GM23338 (cell line): ENCODE data around the gene EZR. TPM values are rescaled to one million over a fixed set of nuclear protein-coding genes. Genes with fewer than 3 reads are reported as not detected.

ENCODE experiments used
- ATAC-seq: fragments of 200-7000 bp; cut with Tn5 transposase; 3 replicates; pipeline ENCODE4 v1.9.1; 2020
- DNase-seq: peaks from one replicate; pipeline ENCODE4 v3.0.0-alpha.2; 2015; ENCODE audit warnings: low spot score
- H2AFZ ChIP-seq: fragments of 200-600 bp; sonication (generic); 2 replicates; pipeline ENCODE4 v1.8.0; 2016; ENCODE audit warnings: antibody characterized with exemption, mild to moderate bottlenecking, moderate library complexity
- H3F3A ChIP-seq: fragments of 200-600 bp; sonication (generic); replicated peaks from 2 replicates; pipeline ENCODE4 v1.8.0; 2017; ENCODE audit warnings: antibody characterized with exemption, mixed run types, low read depth
- H3K27ac ChIP-seq: fragments of 200-600 bp; sonication (generic); 2 replicates; pipeline ENCODE4 v1.6.1; 2016; ENCODE audit warnings: low read depth
- H3K27me3 ChIP-seq: fragments of 200-600 bp; sonication (generic); 2 replicates; pipeline ENCODE4 v1.8.0; 2016; ENCODE audit warnings: mild to moderate bottlenecking, mixed run types, moderate library complexity; ENCODE audit not compliant: insufficient read depth
- H3K36me3 ChIP-seq: fragments of 200-600 bp; sonication (generic); 2 replicates; pipeline ENCODE4 v1.8.0; 2016; ENCODE audit warnings: mild to moderate bottlenecking; ENCODE audit not compliant: insufficient read depth
- H3K4me1 ChIP-seq: fragments of 200-600 bp; sonication (generic); 2 replicates; pipeline ENCODE4 v1.8.0; 2016; ENCODE audit warnings: mild to moderate bottlenecking, moderate library complexity; ENCODE audit not compliant: insufficient read depth
- H3K4me2 ChIP-seq: fragments of 200-600 bp; sonication (generic); 2 replicates; pipeline ENCODE4 v1.7.1; 2017; ENCODE audit warnings: mixed run types
- H3K4me3 ChIP-seq: fragments of 200-600 bp; sonication (generic); 2 replicates; pipeline ENCODE4 v1.6.1; 2016; ENCODE audit warnings: mixed run types
- H3K79me2 ChIP-seq: fragments of 200-600 bp; sonication (generic); replicated peaks from 2 replicates; pipeline ENCODE4 v1.8.0; 2017; ENCODE audit warnings: mild to moderate bottlenecking; ENCODE audit not compliant: insufficient read depth
- H3K9me2 ChIP-seq: fragments of 200-600 bp; sonication (generic); 2 replicates; pipeline ENCODE4 v1.8.0; 2017; ENCODE audit not compliant: insufficient read depth
- H4K20me1 ChIP-seq: fragments of 200-600 bp; sonication (generic); replicated peaks from 2 replicates; pipeline ENCODE4 v1.8.0; 2017; ENCODE audit warnings: mild to moderate bottlenecking; ENCODE audit not compliant: insufficient read depth
- H3K27ac Mint-ChIP-seq: 2 replicates; pipeline ENCODE4 v1.8.0; 2020; ENCODE audit warnings: inconsistent platforms, mild to moderate bottlenecking, moderate library complexity, mixed read lengths
- H3K27me3 Mint-ChIP-seq: 3 replicates; pipeline ENCODE4 v1.8.0; 2022; ENCODE audit warnings: low read depth, mild to moderate bottlenecking, moderate library complexity, mixed read lengths, inconsistent platforms; ENCODE audit not compliant: insufficient read depth, poor library complexity
- H3K36me3 Mint-ChIP-seq: 3 replicates; pipeline ENCODE4 v1.8.0; 2021; ENCODE audit warnings: low read depth, mild to moderate bottlenecking, inconsistent platforms, moderate library complexity, mixed read lengths
- H3K4me1 Mint-ChIP-seq: 3 replicates; pipeline ENCODE4 v1.8.0; 2020; ENCODE audit warnings: mild to moderate bottlenecking, inconsistent platforms, mixed read lengths
- H3K4me3 Mint-ChIP-seq: 3 replicates; pipeline ENCODE4 v1.8.0; 2021; ENCODE audit warnings: moderate library complexity, mild to moderate bottlenecking, inconsistent platforms, mixed read lengths
- H3K9me3 Mint-ChIP-seq: 3 replicates; pipeline ENCODE4 v1.8.0; 2020; ENCODE audit warnings: moderate library complexity, mild to moderate bottlenecking, inconsistent platforms, mixed read lengths
- CREB1 ChIP-seq: fragments of 250-450 bp; sonication (Bioruptor Pico); IDR thresholded peaks from 2 replicates; pipeline ENCODE4 v1.5.0; 2020; ENCODE audit warnings: low read depth, mild to moderate bottlenecking, moderate library complexity
- EZH2 ChIP-seq: fragments of 200-600 bp; sonication (generic); IDR thresholded peaks from one replicate; pipeline ENCODE4 v1.8.0; 2017; ENCODE audit warnings: antibody characterized with exemption, mild to moderate bottlenecking, low read depth; ENCODE audit not compliant: unreplicated experiment
- EZH2phosphoT487 ChIP-seq: fragments of 200-600 bp; sonication (generic); IDR thresholded peaks from one replicate; pipeline ENCODE4 v1.8.1; 2018; ENCODE audit warnings: antibody characterized with exemption; ENCODE audit not compliant: unreplicated experiment
- JUNB ChIP-seq: IDR thresholded peaks from one replicate; pipeline ENCODE4 v1.6.1; 2016; ENCODE audit warnings: antibody characterized with exemption; ENCODE audit not compliant: unreplicated experiment
- NANOG ChIP-seq: IDR thresholded peaks from 2 replicates; pipeline ENCODE4 v1.6.1; 2016; ENCODE audit warnings: antibody characterized with exemption, borderline replicate concordance
- POLR2AphosphoS5 ChIP-seq: IDR thresholded peaks from 2 replicates; pipeline ENCODE4 v1.6.1; 2016; ENCODE audit warnings: antibody characterized with exemption, low read depth
- STAT1 ChIP-seq: IDR thresholded peaks from one replicate; pipeline ENCODE4 v1.6.1; 2016; ENCODE audit warnings: antibody characterized with exemption; ENCODE audit not compliant: unreplicated experiment
- ZNF114 ChIP-seq: fragments of 250-450 bp; sonication (Bioruptor Pico); IDR thresholded peaks from 2 replicates; pipeline ENCODE4 v1.5.0; 2020; ENCODE audit warnings: mild to moderate bottlenecking, moderate library complexity
- ZNF331 ChIP-seq: fragments of 250-450 bp; sonication (Bioruptor Pico); IDR thresholded peaks from 2 replicates; pipeline ENCODE4 v1.5.0; 2020; ENCODE audit warnings: low read depth, mild to moderate bottlenecking, moderate library complexity
- polyA plus RNA-seq: library from polyadenylated mRNA; unstranded; fragments of >200 nt; fragmentation: Nextera tagmentation; extraction: Ambion mirVana; gene quantifications from 2 replicates; pipeline ENCODE4 v1.2.1, GENCODE V29; 2016
- total RNA-seq: library from RNA; depleted of rRNA; stranded (reverse); fragments of >200 nt; shearing (Covaris generic); gene quantifications from 2 replicates; pipeline ENCODE4 v1.2.3, GENCODE V29; 2014
- TF ChIP-seq, protein P1 (sequence below): fragments of 250-450 bp; sonication (Bioruptor Pico); IDR thresholded peaks from 2 replicates; pipeline ENCODE4 v1.5.0; 2020; ENCODE audit warnings: mild to moderate bottlenecking, moderate library complexity
- TF ChIP-seq, protein P2 (sequence below): IDR thresholded peaks from 2 replicates; pipeline ENCODE4 v1.6.1; 2016; ENCODE audit warnings: antibody characterized with exemption
- TF ChIP-seq, protein P3 (sequence below), 2 experiments: fragments of 200-600 bp in 1 of 2; sonication (generic) in 1 of 2; conservative IDR thresholded peaks; 2 replicates each; pipeline versions ENCODE4 v1.5.1 to v1.6.1; 2016 to 2017; ENCODE audit warnings: antibody characterized with exemption in 2 of 2, low read depth in 2 of 2, mild to moderate bottlenecking in 2 of 2, moderate library complexity in 1 of 2
- TF ChIP-seq, protein P4 (sequence below): IDR thresholded peaks from one replicate; pipeline ENCODE4 v1.6.1; 2018; ENCODE audit warnings: antibody characterized with exemption; ENCODE audit not compliant: unreplicated experiment

Gene EZR
- total and polyA plus RNA-seq, 2 experiments from 2014 or later: 199 to 208 TPM

DNA sequence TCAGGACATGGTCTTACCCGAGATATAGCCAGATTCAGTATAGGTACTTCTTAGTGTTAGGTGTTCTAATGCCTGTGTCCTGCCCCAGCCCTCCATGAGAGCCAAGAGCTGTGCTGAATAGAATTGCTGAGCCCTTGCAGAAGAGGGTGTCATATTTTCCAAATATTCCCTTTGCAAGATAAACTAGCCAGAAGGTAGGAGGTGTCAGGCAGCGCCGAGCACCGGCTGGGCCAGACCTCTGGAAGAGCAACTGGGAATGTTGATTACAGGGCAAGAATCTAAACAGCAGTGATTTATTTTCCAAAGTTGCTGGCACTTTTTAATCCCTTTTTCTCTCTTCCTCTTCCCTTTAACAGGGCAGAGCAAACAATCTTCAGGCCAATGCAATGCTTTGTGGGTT, 37.1 kb upstream of the EZR start:
- Histone ChIP-seq H4K20me1 (no peaks in the 10 kb centered on the region), H3F3A (peaks cover 14% of the 10 kb centered on the region), H3K4me3 (no peak overlapping the region), H2AFZ (no peak overlapping the region), H3K36me3 (no peaks in the 10 kb centered on the region), H3K27ac (no peak overlapping the region), H3K27me3 (no peaks in the 10 kb centered on the region), H3K9me2 (no peaks in the 10 kb centered on the region), H3K79me2 (no peaks in the 10 kb centered on the region), H3K4me2 (no peak overlapping the region), H3K4me1 (peaks cover 29% of the 10 kb centered on the region)
- H3K27ac Mint-ChIP-seq: peak overlapping the region; percentile 69; the same call in 1 of the 2 replicates
- peaks cover 10% of the 10 kb centered on the region for H3K27me3 Mint-ChIP-seq
- TF ChIP-seq, protein P1, sequence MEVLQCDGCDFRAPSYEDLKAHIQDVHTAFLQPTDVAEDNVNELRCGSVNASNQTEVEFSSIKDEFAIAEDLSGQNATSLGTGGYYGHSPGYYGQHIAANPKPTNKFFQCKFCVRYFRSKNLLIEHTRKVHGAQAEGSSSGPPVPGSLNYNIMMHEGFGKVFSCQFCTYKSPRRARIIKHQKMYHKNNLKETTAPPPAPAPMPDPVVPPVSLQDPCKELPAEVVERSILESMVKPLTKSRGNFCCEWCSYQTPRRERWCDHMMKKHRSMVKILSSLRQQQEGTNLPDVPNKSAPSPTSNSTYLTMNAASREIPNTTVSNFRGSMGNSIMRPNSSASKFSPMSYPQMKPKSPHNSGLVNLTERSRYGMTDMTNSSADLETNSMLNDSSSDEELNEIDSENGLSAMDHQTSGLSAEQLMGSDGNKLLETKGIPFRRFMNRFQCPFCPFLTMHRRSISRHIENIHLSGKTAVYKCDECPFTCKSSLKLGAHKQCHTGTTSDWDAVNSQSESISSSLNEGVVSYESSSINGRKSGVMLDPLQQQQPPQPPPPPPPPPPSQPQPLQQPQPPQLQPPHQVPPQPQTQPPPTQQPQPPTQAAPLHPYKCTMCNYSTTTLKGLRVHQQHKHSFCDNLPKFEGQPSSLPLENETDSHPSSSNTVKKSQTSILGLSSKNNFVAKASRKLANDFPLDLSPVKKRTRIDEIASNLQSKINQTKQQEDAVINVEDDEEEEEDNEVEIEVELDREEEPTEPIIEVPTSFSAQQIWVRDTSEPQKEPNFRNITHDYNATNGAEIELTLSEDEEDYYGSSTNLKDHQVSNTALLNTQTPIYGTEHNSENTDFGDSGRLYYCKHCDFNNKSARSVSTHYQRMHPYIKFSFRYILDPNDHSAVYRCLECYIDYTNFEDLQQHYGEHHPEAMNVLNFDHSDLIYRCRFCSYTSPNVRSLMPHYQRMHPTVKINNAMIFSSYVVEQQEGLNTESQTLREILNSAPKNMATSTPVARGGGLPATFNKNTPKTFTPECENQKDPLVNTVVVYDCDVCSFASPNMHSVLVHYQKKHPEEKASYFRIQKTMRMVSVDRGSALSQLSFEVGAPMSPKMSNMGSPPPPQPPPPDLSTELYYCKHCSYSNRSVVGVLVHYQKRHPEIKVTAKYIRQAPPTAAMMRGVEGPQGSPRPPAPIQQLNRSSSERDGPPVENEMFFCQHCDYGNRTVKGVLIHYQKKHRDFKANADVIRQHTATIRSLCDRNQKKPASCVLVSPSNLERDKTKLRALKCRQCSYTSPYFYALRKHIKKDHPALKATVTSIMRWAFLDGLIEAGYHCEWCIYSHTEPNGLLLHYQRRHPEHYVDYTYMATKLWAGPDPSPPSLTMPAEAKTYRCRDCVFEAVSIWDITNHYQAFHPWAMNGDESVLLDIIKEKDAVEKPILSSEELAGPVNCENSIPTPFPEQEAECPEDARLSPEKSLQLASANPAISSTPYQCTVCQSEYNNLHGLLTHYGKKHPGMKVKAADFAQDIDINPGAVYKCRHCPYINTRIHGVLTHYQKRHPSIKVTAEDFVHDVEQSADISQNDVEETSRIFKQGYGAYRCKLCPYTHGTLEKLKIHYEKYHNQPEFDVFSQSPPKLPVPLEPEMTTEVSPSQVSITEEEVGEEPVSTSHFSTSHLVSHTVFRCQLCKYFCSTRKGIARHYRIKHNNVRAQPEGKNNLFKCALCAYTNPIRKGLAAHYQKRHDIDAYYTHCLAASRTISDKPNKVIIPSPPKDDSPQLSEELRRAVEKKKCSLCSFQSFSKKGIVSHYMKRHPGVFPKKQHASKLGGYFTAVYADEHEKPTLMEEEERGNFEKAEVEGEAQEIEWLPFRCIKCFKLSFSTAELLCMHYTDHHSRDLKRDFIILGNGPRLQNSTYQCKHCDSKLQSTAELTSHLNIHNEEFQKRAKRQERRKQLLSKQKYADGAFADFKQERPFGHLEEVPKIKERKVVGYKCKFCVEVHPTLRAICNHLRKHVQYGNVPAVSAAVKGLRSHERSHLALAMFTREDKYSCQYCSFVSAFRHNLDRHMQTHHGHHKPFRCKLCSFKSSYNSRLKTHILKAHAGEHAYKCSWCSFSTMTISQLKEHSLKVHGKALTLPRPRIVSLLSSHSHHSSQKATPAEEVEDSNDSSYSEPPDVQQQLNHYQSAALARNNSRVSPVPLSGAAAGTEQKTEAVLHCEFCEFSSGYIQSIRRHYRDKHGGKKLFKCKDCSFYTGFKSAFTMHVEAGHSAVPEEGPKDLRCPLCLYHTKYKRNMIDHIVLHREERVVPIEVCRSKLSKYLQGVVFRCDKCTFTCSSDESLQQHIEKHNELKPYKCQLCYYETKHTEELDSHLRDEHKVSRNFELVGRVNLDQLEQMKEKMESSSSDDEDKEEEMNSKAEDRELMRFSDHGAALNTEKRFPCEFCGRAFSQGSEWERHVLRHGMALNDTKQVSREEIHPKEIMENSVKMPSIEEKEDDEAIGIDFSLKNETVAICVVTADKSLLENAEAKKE (CRISPR knock-in tag): no peak
- TF ChIP-seq STAT1 (no peak), ZNF331 (CRISPR knock-in tag) (no peak), EZH2phosphoT487 (no peak), JUNB (no peak), CREB1 (CRISPR knock-in tag) (no peak), NANOG (no peak), EZH2 (no peak), ZNF114 (no peak), POLR2AphosphoS5 (no peak)
- TF ChIP-seq, protein P2, sequence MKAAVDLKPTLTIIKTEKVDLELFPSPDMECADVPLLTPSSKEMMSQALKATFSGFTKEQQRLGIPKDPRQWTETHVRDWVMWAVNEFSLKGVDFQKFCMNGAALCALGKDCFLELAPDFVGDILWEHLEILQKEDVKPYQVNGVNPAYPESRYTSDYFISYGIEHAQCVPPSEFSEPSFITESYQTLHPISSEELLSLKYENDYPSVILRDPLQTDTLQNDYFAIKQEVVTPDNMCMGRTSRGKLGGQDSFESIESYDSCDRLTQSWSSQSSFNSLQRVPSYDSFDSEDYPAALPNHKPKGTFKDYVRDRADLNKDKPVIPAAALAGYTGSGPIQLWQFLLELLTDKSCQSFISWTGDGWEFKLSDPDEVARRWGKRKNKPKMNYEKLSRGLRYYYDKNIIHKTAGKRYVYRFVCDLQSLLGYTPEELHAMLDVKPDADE: no peak
- TF ChIP-seq, protein P3, sequence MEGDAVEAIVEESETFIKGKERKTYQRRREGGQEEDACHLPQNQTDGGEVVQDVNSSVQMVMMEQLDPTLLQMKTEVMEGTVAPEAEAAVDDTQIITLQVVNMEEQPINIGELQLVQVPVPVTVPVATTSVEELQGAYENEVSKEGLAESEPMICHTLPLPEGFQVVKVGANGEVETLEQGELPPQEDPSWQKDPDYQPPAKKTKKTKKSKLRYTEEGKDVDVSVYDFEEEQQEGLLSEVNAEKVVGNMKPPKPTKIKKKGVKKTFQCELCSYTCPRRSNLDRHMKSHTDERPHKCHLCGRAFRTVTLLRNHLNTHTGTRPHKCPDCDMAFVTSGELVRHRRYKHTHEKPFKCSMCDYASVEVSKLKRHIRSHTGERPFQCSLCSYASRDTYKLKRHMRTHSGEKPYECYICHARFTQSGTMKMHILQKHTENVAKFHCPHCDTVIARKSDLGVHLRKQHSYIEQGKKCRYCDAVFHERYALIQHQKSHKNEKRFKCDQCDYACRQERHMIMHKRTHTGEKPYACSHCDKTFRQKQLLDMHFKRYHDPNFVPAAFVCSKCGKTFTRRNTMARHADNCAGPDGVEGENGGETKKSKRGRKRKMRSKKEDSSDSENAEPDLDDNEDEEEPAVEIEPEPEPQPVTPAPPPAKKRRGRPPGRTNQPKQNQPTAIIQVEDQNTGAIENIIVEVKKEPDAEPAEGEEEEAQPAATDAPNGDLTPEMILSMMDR (conservative IDR thresholded peaks at IDR 0.05; ENCODE audit: low read depth in 2 of 2): no peak
- TF ChIP-seq, protein P4, sequence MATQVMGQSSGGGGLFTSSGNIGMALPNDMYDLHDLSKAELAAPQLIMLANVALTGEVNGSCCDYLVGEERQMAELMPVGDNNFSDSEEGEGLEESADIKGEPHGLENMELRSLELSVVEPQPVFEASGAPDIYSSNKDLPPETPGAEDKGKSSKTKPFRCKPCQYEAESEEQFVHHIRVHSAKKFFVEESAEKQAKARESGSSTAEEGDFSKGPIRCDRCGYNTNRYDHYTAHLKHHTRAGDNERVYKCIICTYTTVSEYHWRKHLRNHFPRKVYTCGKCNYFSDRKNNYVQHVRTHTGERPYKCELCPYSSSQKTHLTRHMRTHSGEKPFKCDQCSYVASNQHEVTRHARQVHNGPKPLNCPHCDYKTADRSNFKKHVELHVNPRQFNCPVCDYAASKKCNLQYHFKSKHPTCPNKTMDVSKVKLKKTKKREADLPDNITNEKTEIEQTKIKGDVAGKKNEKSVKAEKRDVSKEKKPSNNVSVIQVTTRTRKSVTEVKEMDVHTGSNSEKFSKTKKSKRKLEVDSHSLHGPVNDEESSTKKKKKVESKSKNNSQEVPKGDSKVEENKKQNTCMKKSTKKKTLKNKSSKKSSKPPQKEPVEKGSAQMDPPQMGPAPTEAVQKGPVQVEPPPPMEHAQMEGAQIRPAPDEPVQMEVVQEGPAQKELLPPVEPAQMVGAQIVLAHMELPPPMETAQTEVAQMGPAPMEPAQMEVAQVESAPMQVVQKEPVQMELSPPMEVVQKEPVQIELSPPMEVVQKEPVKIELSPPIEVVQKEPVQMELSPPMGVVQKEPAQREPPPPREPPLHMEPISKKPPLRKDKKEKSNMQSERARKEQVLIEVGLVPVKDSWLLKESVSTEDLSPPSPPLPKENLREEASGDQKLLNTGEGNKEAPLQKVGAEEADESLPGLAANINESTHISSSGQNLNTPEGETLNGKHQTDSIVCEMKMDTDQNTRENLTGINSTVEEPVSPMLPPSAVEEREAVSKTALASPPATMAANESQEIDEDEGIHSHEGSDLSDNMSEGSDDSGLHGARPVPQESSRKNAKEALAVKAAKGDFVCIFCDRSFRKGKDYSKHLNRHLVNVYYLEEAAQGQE: no peak
- no peak overlapping the region for H3K4me3 Mint-ChIP-seq
- no peaks in the 10 kb centered on the region; the same call in 2 of the 3 replicates for H3K9me3 Mint-ChIP-seq
- DNase-seq (no peak), ATAC-seq (no peak)
- no peaks in the 10 kb centered on the region for H3K36me3 Mint-ChIP-seq
- H3K4me1 Mint-ChIP-seq: peaks cover 11% of the 10 kb centered on the region
